ENCODE results near the gene TWIST2.

TWIST2 gene

DNA sequence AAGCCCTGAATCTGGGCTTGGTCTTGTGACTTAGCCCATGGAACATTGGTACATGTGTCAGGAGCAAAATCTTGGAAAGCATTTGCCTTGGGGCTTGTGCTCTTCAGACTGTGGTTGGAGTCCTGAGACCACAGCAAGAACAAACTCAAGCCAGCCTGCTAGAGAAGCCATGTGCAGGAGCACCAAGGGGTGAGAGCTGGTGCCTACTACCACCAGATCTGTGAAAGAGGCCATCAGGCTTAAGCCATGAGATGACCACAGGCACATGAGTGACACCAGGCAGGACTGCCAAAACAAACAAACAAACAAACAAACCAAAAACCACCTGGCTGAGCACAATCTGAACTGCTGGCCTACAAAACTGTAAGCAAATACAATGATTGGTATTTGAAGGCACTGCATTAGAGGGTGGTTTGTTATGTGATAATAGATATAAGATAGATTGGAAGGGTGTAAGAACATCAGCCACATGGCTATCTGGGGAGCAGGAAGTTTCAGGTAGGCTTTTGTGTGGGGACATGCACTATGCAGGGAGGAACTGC is 9.0 kb upstream of the TWIST2 start:
- DNase-seq, result no peak

GRCh38 chr2:238839428-238839827 is 8.5 kb upstream of the TWIST2 start:
- no peak for DNase-seq

GRCh38 chr2:238841542-238842164 is 6.2 kb upstream of the TWIST2 start:
- no peak for DNase-seq

- DNase-seq, result no peak
Measured at GRCh38 chr2:238843476-238843875, 4.4 kb upstream of the TWIST2 start.

DNA sequence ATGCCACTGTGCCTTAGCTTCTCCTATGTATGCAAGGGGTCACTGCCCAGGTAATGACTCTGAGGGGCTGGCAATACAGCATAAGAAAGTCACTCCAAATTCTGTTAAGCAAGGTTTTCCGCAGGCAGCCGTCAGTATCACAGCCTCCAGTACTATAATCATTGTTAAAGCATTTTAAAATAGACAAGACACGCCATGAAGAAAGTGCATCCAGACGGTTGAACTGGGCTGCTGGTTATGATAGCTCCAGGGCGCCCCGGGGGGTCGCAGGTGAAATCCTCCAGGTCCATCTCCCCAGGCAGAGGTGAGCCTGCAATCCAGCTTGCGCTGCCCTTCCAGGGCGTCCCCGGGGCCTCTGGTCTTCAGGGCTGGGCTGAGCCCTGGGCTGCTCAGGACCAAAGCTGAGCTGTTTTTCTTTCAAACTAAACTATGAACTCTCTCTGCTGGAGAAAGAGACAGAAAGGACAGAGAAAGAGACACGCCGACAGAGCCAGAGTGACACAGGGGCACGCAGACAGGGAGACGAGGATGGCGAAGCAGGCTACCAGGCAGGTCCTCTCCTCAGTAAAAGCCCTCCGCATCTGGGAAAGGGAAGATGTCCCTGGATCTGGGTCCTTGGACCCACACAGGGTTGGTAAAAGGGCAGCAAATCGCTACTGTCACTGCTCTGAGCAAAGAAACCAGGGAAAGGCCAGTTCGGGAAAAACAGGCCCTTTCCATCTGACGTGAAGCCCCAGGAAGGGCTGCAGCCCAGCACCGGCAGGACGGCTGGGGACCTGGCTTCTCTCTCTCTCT is 2.1 kb upstream of the TWIST2 start:
- no peak for DNase-seq

- no peak for DNase-seq
Measured at GRCh38 chr2:238846378-238846627, 1.6 kb upstream of the TWIST2 start.

DNA sequence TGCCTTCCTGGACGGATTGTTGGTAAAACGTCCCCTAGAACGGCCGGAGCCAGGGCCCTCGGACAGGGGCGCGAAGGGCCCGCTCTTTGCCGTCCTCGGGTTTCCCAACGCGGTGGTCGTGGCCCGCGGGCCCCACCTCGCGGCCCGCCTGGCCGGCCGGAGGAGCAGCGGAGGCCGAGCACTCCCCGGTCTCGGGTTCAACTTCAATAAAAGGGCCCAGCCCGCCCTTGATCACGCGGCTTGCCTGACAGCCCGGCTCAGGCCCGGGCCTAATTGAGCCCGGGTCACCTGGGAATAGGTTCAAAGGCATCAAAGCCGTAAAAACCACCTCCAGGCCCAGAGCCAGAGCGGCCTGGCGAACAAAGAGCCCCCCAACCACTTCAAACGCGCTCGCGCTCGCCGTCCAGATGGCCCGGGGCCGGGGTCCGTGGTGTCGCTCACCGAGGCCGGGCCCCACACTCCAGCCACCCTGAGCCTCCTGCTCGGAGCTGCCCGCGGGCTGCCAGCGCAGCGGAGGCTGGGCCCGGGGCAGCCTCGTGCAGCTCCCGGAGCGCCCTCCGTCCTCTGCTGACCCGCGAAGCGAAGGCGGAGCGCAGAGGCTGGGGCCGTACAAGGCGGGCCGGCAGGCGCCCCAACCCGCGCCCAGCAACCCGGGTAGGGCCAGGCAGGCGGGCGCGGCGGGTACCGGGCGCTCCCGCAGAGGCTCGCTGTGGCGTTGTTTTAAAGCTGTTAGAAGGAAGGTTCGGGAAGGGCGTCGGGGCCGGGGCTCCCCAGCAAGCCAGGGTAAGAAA is 1.1 kb upstream of the TWIST2 start:
- DNase-seq, result no peak

DNA sequence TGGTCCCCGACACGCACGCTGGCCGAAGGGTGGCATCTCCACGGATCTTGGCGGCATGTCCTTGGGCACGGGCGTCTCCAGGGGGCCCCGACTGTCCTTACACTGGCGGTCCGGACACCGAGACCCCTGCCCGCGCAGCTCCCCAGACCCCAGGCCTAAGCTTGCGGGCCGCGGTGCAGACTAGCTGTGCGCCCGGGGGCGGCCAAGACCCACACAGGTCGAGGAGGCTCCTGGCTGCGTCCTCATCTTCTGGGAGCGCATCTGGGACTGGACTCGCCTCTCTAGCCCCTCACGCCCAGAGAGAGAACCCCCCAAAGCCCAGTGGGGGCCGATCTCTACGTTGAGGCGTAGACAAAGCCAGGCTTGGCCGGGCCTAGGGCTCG is 475 bp upstream of the TWIST2 start:
- no peak for DNase-seq

- no peak for DNase-seq
Measured at GRCh38 chr2:238848691-238848975, 748 bp downstream of the TWIST2 start.

DNA sequence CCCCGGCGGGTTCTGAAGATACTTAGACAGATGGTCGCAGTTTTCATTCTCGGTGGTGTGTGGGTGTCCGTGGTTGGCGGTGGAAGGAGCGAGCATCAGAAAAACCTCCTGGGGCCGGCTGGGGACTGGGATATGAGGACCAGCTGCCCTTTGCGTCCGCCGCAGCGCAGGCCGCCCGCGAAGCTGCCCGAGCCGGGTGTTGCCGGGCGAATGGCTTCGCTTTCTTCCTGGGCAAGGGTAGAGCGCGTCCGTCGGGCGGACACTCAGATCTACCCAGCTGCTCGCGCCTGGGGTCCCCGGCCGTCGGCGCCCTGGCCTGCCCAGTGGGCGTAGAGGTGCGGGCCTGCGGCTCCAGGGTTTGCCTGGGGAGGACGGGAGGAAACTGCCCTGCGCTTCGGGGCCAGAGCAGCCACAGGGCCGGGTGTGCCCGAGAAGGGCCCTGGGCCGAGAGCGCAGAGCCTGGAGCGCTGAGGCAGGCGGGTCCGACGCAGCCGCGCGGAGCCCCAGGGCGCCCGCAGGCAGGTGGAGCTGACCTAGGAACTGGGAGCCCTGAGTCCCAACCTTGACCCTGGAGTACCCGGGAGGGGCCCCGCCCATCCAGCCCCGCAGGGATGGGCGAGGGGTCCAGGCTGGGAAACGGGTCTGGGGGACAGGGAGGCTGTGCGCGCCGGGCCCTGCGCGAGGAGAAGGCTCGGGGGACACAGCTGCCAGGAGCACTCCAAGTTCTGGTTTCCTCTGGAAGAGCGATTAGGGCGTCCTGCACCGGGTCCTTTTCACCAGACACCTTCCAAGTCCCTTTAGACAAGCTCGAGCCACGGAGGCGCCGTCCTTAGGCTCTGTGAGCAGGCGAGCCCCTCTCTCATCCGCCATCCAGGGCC is 1.3 kb downstream of the TWIST2 start:
- DNase-seq, result no peak

- DNase-seq, result no peak
Measured at GRCh38 chr2:238850091-238850490, 2.2 kb downstream of the TWIST2 start.

- DNase-seq, result no peak
Measured at GRCh38 chr2:238851026-238851425, 3.1 kb downstream of the TWIST2 start.

DNA sequence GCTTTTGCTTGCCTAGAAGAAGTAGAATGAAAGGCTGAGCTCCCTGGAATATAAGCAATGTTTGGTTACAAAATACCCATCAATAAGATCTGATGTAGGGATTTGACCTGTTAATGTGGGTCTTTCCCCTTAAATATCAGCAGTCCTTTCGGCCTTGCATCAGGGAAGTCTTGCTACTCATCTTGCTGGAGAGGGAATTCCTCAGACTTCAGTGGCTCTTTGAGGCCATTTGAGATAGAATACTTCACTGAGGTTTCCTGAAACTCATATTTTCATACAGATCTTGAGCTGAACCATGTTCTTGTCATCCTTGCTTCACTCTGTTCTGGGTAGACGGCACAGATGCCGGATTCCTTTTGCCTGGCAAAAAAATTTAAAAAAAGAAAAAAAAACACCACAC is 3.9 kb downstream of the TWIST2 start:
- no peak for DNase-seq

DNA sequence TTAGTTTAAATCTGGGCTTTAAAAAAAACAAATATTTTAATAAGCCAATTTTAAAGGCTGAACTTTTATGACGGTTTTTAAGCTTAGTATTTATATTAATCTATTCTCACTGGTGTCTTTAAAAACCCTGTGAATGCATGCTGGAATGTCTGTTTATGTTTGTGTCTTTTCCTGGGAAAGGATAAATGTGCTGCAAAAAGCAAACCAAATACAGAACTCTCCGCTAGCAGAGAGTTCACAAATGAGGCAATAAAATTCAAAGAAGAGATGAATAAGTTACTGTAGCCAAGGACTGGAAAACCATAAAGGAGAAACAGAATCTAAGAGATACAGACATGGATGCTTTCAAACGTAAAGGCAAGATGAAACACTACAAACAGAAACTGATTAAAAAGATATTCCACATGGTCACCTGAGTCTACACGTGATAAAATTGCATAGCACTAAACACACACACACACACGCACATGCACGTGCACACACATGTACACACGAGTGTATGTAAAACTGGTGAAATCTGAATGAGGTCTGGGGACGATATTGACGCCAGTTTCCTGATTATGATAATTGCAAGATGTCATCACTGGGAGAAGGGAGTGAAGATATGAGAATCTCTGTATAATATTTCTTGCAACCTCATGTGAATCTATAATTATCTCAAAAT is 4.5 kb downstream of the TWIST2 start:
- DNase-seq, result no peak

GRCh38 chr2:238853218-238853617 is 5.3 kb downstream of the TWIST2 start:
- DNase-seq, result no peak

GRCh38 chr2:238853721-238854120 is 5.8 kb downstream of the TWIST2 start:
- no peak for DNase-seq

DNA sequence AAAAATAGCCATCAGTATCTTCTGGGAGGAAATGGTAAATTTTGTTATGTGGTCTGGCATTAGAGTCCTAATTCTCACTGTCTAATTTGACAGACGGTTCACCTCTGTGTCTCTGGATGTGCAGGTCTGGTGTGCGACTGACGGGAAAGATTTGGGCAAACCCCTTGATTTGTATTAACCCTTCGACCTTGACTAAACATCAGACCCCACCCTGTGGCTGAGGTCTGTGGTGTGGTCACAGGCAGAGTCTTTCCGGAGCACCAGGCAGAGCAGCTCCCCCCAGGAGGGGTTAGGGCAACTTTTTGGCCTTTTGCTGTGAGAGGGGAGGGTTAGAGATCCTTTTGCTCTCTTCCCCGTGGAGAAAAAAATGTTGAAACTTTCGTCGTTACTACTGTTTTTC is 6.4 kb downstream of the TWIST2 start:
- no peak for DNase-seq

- no peak for DNase-seq
Measured at GRCh38 chr2:238854699-238855229, 6.9 kb downstream of the TWIST2 start.

DNA sequence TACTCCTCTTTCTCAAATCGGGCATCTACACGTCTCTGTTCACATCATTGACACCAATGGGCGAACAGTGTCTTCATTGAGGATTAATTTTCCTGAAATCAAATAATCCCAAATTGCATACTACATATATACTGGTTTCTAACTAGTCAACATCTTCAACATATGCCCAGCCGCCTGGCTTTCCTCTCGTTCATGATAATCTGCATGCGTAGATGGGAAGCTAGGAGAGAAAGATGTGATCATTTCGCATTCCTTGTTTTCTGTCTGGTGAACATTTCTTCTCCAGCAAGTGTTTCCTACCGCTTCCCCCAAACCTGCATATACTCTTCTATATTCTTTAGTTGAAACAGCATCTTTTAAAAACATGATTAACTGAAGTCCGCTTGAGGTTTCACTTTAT is 7.4 kb downstream of the TWIST2 start:
- DNase-seq, result no peak

DNA sequence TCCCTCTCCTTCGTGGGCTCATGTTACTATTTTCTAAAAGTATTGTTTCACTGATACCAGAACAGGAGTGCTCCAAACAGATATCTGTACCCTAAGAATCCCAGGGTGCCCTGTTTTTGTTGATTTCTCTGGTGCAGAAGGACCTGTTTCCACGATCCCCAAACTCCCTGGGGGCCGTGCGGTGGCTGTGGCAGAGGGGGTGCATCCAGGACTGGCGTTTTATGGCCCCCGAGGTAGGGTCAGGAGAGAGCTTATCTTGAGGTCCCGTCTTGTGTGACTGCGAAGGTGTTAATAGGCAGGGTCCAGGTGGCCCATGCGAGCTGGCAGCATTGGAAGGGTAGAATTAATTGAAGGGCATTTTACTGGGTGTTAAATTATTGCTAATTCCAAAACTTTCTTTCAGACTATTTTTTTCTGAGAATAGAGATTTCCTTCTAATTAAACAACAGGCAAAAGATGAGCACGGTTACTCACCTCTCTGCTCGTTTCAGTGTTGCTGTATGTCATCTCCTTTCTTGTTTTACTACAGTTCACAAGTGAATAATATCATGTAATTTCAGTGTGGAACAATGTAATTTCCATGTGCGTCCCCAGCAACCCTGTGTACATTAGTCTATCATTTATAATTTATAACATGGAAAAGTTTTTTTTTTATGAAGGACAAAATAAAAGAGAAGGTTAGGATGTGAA is 8.2 kb downstream of the TWIST2 start:
- no peak for DNase-seq

DNA sequence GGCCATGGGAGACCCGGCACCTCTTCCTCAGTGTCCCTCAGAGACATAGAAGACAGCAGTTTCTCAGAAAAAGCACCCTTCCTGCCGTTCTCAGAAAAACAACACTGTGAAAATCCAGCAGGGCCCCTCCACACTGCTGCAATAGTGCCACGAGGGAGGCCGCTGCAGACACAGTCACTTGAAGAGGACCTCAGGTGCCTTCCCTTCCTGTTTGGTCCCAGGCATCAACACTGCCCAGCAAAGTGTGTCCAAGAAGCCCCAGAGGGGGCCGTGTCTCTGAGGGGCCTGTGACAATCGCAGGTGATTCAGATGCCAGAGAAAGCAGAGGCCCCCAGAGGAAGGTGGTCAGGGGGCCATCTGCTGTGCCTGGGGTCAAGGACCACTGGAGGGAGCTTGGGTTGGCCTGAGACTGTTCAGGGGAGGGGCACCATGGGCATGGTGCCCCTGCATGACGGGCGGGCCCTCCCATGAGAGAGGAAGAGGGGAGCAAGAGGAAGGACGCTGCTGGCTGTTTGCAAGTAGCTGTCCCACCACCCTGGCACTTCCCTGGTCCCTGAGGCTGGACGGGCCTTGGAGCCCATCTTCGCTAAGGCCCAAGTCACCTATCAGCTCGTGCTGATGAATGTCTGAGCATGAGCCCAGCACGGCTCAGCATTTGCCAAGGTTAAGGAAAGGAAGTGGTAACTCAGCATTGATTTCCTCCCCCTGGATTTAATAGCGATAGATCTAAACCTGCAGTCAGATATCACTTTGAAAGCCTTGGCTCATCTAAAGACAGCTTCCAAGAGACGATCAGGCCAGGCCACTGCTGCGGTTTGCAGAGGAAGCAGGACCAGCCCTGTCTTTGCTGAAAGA is 9.1 kb downstream of the TWIST2 start:
- DNase-seq, result no peak
